ENCODE results near the gene PSMD8.
"Not testable (repeated sequence)": the region's sequence is repeated elsewhere in the genome, so short reads cannot be mapped to it uniquely, and the experiment has no call there.

The PSMD8 gene

DNA sequence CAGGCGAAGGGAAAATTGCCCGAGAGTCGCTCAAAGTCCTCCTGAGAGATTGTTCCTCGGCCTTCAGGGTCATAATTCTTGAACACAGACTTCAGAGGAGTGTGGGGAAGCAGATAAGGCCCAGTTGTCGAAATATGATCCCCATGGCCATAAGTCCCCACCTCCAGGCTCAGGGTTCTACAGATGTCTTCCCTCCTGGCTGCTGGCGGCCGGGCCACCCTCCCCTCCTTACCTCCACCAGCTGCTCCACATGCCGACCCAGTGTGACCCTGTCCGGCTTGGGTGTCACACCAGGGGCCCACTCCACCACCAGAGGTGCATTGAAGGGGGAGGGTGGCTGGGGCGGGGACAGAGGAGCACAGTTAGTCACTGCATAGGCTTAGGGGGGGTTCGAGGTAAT, 38.6 kb downstream of the PSMD8 start:
- DNase-seq, result no peak

DNA sequence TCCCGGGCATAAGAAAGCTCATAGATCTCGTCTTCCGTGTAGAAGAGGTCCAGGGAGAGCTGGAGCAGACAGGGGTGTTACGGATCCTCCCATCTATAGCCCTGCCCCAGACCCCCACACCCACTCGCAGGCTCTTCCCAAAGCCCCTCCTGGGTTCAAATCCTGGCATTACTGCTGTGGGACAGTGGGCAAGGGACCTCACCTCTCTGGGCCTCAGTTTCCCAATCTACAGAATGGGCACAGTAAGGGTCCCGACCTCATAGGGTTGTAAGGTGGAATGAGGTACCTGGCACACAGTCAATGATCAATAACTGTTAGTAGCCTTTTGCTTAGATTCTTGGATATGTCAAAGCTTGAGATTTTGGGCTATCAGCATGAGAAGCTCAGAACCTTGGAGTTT, 39.0 kb downstream of the PSMD8 start:
- DNase-seq, result no peak

DNA sequence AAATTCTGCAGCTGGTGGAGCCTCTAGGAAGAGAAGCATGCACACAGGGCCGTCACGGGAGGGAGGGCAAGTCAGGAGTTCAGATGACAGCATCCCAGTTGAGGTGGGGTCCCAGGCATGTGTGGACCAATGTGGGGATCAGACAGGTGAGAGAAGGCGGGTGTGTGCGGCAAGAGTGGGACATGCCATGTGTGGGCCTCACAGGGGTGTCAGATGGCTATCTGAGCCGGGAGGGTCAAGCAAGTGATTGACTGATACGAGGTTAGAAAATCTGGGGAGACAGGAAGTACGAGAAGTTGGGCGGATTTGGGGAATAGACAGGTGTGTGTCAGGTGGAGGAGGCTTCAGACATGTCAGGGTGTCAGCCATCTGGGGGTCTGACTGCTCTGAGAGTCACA, 42.8 kb downstream of the PSMD8 start:
- DNase-seq, result no peak

DNA sequence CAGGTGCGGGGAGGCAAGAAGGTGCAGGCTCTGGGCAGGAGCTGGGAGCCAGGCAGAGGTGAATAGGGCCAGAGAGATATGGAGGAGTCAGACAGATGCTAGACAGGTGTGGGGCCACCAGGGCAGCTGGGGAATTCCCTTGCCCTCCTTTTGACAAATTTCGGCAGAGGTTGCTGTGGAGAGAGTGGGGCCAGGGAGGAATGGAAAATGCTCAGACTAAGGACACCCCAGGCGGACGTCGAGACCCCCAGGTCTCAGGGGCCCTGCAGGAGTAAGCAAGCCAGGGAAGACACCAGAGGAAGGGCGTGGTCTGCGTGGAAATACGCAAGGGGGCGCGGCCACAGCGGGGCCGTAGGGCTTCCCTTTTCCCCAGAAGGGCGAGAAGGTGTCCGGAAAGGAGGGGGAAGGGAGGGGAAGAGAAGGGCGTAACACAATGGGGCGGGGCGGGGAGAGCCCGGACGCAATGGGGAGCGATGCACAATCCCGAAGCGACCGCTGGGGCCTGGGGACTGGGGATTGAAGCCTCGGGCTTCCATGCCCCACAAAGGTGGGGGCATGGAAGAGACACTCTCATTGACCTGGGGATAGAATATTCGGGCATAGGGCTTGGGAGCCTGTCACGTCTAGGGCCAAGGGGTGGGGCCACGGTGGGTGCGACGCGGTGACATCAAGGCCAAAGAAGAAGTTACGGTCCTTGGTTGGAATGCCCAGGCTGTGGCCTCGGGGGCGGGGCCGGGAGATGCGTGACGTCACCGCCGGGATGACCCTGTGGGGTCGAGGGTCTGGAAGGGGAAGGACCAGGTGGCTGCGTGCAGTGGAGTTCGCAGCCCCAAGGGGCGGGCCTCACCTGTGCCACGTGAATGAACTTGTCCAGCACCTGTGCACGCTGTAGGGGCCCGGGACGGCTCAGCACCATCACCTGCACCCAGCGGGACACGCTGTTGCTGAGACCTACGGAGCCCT, 43.5 kb downstream of the PSMD8 start:
- DNase-seq, result no peak

DNA sequence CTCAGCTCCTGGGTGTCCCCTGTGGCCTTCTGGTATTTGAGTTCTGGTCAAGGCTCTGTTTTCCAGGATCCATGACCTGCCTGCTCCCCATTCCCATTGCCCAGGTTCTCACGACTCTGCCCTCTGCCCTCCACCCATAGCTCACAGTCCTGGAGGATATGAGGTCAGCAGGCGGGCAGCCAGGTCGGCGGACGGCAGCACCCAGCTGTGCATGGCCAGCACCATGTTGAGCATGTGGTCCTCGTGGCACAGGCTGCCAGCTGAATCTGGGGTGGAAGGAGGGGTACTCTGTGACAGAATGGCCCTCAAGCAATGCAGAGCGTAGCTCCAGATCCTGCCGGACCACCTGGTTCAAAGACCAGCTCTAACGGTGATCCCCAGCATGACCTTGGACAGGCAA, 46.6 kb downstream of the PSMD8 start:
- DNase-seq, result no peak

DNA sequence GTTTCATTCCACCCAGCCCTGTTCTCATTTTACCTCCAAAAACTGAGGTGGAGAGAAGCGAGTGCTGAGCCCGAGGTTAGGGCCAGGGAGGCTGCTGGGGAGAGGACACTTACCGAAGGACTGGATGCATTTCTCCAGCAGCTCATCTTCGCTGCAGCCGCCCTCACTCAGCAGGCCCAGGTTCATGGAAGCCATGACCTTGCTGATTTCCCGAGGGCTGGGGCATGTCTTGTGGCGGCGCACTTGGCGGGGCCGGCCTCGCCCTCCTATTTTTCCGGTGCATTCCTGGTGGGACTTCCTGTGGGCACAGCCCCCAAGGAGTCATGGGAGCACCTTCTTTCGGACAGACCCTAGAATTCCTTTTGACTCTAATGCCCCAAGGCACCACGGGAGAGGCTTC, 47.5 kb downstream of the PSMD8 start:
- no peak for DNase-seq

DNA sequence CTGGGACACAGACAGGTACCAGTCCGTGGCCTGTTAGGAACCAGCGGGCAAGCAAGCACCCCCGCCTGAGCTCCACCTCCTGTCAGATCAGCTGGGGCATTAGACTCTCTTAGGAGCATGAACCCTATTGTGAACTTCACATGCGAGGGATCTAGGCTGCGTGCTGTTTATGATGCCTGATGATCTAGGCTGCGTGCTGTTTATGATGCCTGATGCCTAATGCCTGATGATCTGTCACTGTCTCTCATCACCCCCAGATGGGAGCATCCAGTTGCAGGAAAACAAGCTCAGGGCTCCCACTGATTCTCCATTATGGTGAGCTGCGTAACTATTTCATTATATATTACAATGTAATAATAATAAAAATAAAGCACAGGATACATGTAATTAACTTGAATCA, 48.1 kb downstream of the PSMD8 start:
- DNase-seq, result no peak

DNA sequence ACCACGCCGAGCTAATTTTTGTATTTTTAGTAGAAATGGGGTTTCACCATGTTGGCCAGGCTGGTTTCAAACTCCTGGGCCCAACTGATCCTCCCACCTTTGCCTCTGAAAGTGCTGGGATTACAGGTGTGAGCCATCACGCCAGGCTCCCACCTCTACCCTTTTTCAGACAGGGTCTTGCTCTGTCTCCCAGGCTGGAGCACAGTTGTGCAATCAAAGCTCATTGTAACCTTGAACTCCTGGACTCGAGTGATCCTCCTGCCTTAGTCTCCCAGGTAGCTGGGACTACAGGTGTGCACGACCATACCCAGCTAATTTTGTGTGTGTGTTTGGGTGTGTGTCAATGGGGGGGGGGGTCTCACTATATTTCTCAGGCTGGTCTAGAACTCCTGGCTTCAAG, 49.9 kb downstream of the PSMD8 start:
- DNase-seq, result no peak

DNA sequence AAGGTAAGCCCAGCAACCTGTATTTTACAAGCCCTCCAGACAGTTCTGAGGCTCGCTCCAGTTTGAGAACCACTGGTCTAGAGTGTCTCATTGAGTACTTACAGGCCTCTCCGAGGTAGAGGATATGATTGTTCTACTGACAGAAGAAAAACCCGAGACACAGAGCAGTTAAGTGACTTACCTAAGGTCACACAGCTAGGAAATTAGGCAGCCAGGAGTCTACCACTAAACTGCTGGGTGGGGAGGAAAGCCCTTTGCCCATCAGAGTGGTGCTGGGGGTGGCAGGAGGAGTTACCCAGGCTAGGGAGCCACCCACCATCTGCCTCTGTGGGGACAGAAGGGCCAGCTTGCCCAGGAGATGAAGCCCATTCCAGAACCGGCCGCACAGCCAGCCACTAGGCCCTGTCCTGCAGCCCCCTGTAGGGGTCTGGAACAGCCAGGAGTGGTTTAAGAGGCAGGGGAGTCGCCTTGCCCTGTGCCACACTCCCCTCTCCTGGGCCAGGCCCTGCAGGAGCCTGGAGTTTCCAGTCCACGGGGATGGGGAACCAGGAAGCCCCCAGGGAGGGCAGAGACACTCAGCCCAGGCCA, 50.9 kb downstream of the PSMD8 start:
- no peak for DNase-seq

DNA sequence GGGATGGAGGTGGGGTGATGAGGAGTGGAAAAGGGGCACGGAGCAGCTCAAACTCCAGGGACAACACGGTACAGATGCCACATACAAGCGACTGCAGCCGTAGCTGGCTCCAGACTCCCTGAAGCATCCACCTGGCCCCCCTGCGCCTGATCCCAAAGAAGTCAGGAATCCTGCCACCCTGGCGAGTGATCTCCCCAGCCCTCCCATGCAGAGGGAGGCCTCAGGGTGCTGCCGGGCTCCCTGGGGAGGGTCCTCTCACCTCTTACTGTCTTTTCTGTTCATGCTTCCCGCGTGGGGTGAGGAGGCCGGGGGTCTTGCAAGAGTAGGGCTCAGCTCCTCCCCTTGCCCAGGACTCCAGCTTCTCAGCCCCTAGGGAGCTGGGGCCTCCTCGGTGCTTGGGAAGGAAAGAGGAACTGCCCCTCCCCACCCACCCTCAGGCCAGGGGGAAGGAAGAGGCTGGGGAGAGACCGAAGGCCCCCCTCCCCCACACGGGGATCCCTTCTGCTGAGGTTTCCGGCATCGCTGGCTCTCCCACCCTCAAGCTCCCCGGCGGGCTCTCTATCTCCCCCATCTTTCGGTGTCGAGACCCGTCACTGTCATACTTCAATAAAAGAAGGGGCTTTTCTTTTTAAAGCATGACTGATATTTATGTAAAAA, 51.6 kb downstream of the PSMD8 start, which contains the start of gene RASGRP4:
TSS of gene RASGRP4 (minus strand) at position 410 of the 657 bp plus-strand sequence. CDS start at position 282, 128 bp downstream.
- DNase-seq, result no peak

DNA sequence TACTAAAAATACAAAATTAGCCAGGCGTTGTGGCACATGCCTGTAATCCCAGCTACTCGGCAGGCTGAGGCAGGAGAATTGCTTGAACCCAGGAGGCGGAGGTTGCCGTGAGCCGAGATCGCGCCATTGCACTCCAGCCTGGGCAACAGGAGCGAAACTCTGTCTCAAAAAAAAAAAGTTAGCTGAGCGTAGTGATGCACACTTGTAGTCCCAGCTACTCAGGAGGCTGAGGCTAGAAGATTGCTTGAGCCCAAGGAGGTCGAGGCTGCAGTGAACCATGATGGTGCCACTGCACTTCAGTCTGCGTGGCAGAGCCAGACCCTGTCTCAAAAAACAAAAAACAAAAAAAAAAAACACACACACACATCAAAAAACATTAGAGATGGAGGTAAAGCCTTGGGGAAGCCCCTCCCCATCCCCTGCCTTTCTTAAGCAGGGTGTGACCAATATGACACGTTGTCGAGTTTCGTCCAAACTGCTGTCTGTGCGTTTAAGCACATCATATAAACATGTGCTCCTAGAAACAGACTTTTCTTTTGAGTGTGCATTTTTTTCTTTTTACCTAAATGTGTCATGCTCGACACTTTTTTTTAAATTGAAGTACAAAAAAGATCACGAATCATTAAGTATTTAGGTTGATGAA, 52.8 kb downstream of the PSMD8 start:
- DNase-seq, result not testable (repeated sequence)

DNA sequence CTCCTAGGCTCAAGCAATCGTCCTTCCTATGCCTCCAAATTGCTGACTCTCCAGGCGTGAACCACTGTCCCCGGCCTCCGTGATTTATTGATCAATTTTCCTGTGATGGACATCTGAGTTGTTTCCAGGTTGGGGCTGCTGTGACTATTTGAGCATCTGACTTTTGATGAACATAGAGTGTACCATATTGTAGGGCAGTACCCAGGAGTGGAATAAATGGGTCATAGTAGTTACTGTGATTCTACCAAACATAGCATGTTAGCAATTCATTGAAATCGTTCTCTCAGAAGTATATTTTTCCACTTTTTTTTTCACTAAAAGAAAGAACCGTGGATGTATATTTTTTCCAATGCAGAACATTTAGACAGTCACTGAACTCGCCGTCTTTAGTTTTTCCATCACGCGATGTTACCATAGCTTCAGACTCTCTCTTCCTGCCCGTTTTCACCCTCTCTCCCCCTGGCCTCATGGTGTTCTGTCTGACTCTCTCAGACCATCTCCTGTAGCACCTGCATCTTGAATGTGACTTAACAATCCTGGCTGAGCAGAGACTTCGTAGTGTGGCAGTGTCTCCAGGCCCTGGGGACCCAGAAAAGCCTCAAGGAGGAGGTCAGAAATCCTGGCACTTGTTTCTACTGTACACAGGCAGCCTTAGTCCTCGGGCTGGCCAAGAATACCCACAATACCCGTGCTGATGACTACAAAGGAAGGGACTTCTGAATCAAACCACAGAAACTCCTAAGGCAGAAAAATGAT, 54.9 kb downstream of the PSMD8 start:
- no peak for DNase-seq

DNA sequence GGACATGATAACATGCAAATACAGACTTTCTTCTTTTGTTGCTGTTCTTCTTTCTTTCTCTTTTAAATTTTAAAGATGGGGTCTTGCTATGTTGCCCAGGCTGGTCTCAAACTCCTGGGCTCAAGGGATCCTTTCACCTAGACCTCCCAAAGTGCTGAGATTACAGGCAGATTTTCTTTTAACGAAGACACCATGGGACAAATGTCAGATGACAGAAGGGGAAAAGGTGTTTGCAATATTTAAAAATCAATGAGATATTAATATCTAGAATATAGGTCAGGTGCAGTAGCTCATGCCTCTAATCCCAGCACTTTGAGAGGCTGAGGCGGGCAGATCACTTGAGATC, 55.4 kb downstream of the PSMD8 start:
- DNase-seq, result no peak

DNA sequence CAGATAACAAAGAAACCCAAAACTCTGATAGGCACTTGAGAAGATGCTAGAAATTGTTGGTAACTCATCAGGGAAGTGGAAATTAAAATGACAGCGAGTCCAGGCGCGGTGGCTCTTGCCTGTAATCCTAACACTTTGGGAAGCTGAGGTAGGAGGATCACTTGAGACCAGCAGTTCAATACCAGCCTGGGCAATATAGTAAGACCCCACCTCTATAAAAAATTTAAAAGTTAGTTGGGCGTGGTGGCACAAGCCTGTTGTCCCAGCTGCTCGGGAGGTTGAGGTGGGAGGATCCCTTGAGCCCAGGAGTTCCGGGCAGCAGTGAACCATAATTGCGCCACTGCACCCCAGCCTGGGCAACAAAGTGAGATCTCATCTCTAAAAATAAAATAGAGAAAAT, 56.6 kb downstream of the PSMD8 start:
- no peak for DNase-seq

DNA sequence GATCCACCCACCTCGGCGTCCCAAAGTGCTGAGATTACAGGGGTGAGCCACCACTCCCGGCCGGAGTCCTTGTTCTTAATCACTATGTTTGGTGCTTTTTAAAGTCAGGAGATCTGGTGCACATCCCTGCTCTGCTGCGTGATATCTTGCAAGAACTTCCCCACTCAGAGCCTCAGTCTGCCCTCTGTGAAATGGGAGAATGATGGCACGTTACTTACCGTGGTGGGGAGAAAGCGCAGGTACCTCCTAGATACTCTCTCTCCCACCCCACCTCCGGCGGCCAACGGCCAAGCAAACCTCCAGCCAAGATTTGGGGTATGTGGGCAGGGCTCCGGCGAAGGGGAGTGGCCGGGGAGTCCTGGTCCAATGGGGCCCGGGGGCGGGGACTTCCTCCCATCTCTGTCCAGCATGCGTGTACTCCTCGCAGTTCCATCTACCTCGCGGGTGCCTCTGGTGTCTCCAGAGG, 58.9 kb downstream of the PSMD8 start, which contains the start of gene RYR1:
TSS of gene RYR1 (plus strand) at position 424 of the 466 bp plus-strand sequence. CDS start 139 bp downstream, outside the sequence.
- no peak for DNase-seq
